C4-2B (cell line): Measurements from ENCODE around the gene IL4I1.

Experiments used
- H3K27ac ChIP-seq: fragments of 450-650 bp; 2 replicates; pipeline ENCODE4 v1.5.1; 2017
- CTCF ChIP-seq: fragments of 450-650 bp; conservative IDR thresholded peaks from 2 replicates; pipeline ENCODE4 v1.5.1; 2017; ENCODE audit warnings: mild to moderate bottlenecking
- ZFX ChIP-seq: fragments of 450-650 bp; IDR thresholded peaks from 2 replicates; pipeline ENCODE4 v1.6.1; 2017

The IL4I1 gene

GRCh38 chr19:49887037-49887664 is 9.5 kb downstream of the IL4I1 start:
- no peak for TF ChIP-seq CTCF
- TF ChIP-seq ZFX: no peak

GRCh38 chr19:49884760-49885159 is 11.9 kb downstream of the IL4I1 start:
- H3K27ac ChIP-seq: no peak overlapping the region
- TF ChIP-seq ZFX (no peak), CTCF (no peak)

More at GRCh38 chr19:49887037-49887664, 9.5 kb downstream of the IL4I1 start:
- no peak overlapping the region for H3K27ac ChIP-seq

- TF ChIP-seq CTCF (no peak), ZFX (no peak)
- no peak overlapping the region for H3K27ac ChIP-seq
Observed at GRCh38 chr19:49884109-49884508, 12.6 kb downstream of the IL4I1 start.

GRCh38 chr19:49883094-49883493 is 13.6 kb downstream of the IL4I1 start:
- TF ChIP-seq CTCF (no peak), ZFX (no peak)
- H3K27ac ChIP-seq: no peak overlapping the region

- TF ChIP-seq ZFX: no peak
- TF ChIP-seq CTCF: no peak
- no peak overlapping the region for H3K27ac ChIP-seq
Observed at GRCh38 chr19:49882643-49883042, 14.0 kb downstream of the IL4I1 start.

GRCh38 chr19:49881672-49882394 is 14.9 kb downstream of the IL4I1 start:
- no peak overlapping the region for H3K27ac ChIP-seq
- TF ChIP-seq ZFX: no peak
- no peak for TF ChIP-seq CTCF

- TF ChIP-seq CTCF: no peak
- TF ChIP-seq ZFX: no peak
- no peak overlapping the region for H3K27ac ChIP-seq
Observed at GRCh38 chr19:49881186-49881585, 15.5 kb downstream of the IL4I1 start.
